Natural killer cell (primary cell): ENCODE measurements around the gene TMEM168. TPM values are rescaled to one million over a fixed set of nuclear protein-coding genes. Genes with fewer than 3 reads are reported as not detected.

Experiments used
- ATAC-seq, 3 donors: fragments of 150-1000 bp in 2 of 3; fragments of 200-7000 bp in 1 of 3; cut with Tn5 transposase; 1 replicate in 1 of 3; 2 replicates in 2 of 3; pipeline ENCODE4 v1.10.0; 2021; ENCODE audit warnings: mild to moderate bottlenecking in 2 of 3, moderate library complexity in 2 of 3
- DNase-seq, 2 donors: peaks; one replicate each; pipeline versions ENCODE4 v3.0.0 to v3.0.0-alpha.2; 2013 to 2021; ENCODE audit warnings: mixed read lengths in 1 of 2
- H3K27ac ChIP-seq: one replicate; pipeline ENCODE4 v1.5.1; 2013; ENCODE audit warnings: mild to moderate bottlenecking, low read length
- H3K27me3 ChIP-seq: one replicate; pipeline ENCODE4 v1.6.1; 2013; ENCODE audit warnings: low read length; ENCODE audit not compliant: control insufficient read depth, insufficient read depth
- H3K36me3 ChIP-seq: one replicate; pipeline ENCODE4 v1.6.1; 2013; ENCODE audit warnings: low read length; ENCODE audit not compliant: control insufficient read depth, insufficient read depth
- H3K4me1 ChIP-seq: one replicate; pipeline ENCODE4 v1.6.1; 2013; ENCODE audit warnings: low read length; ENCODE audit not compliant: control insufficient read depth, insufficient read depth
- H3K4me3 ChIP-seq: one replicate; pipeline ENCODE4 v1.5.1; 2013; ENCODE audit warnings: low read length
- H3K9me3 ChIP-seq: one replicate; pipeline ENCODE4 v1.6.1; 2013; ENCODE audit warnings: low read length; ENCODE audit not compliant: control insufficient read depth, insufficient read depth
- H3K27ac Mint-ChIP-seq, 2 donors: one replicate each; pipeline ENCODE4 v1.8.0; 2022; ENCODE audit warnings: mild to moderate bottlenecking in 2 of 2, mixed read lengths in 2 of 2, moderate library complexity in 1 of 2
- H3K27me3 Mint-ChIP-seq, 2 donors: one replicate each; pipeline ENCODE4 v1.8.0; 2022; ENCODE audit warnings: low read depth in 2 of 2, mixed read lengths in 2 of 2
- H3K36me3 Mint-ChIP-seq: one replicate; pipeline ENCODE4 v1.8.0; 2022; ENCODE audit warnings: mixed read lengths
- H3K4me1 Mint-ChIP-seq, 2 donors: one replicate each; pipeline ENCODE4 v1.8.0; 2022; ENCODE audit warnings: mixed read lengths in 2 of 2
- H3K4me3 Mint-ChIP-seq: one replicate; pipeline ENCODE4 v1.8.0; 2022; ENCODE audit warnings: mild to moderate bottlenecking, moderate library complexity, mixed read lengths
- H3K9me3 Mint-ChIP-seq, 2 donors: one replicate each; pipeline ENCODE4 v1.8.0; 2022; ENCODE audit warnings: mixed read lengths in 2 of 2
- WGBS: methylation state at CpG from one replicate; pipeline ENCODE4 v1.1.7; 2013; ENCODE audit warnings: missing lambda C conversion rate; ENCODE audit not compliant: insufficient coverage; 5-methylcytosine and 5-hydroxymethylcytosine counted together
- intact Hi-C: fragments of 100-400 bp; cut with micrococcal nuclease; formaldehyde crosslinking; loops from one replicate; pipeline ENCODE4 v1.14.2; 2022
- total RNA-seq, 4 donors: library from RNA; stranded (reverse); fragments of 120-200 nt in 1 of 4; gene quantifications; one replicate each; pipeline versions ENCODE4 v1.2.3 to v1.2.4, GENCODE V29; 2013 to 2022
- TF ChIP-seq, protein P1 (sequence below): fragments of 200-600 bp; IDR thresholded peaks from one replicate; pipeline ENCODE4 v1.8.0; 2022; ENCODE audit warnings: antibody characterized with exemption

The TMEM168 gene
- total RNA-seq, 3 donors from 2014 or later (not counting 1 experiment from before 2014, with no cell fraction given), result 18.2 to 21.0 (median 20.0) TPM

GRCh38 chr7:112790586-112791003 is 402 bp upstream of the TMEM168 start:
- H3K27me3 ChIP-seq, result no peaks in the 10 kb centered on the region
- Mint-ChIP-seq H3K4me3 (peak overlapping the region; percentile 96), H3K4me1 (peaks cover 35% of the 10 kb centered on the region in 2 donors), H3K27ac (peak overlapping the region; percentile 89 to 91), H3K36me3 (no peaks in the 10 kb centered on the region), H3K27me3 (no peaks in the 10 kb centered on the region), H3K9me3 (no peaks in the 10 kb centered on the region)
- DNase-seq (no peak), ATAC-seq (peak in 1 of 3 donors; percentile 40)
- H3K4me3 ChIP-seq, result peak overlapping the region; percentile 94
- H3K9me3 ChIP-seq, result no peaks in the 10 kb centered on the region
- TF ChIP-seq, protein P1, sequence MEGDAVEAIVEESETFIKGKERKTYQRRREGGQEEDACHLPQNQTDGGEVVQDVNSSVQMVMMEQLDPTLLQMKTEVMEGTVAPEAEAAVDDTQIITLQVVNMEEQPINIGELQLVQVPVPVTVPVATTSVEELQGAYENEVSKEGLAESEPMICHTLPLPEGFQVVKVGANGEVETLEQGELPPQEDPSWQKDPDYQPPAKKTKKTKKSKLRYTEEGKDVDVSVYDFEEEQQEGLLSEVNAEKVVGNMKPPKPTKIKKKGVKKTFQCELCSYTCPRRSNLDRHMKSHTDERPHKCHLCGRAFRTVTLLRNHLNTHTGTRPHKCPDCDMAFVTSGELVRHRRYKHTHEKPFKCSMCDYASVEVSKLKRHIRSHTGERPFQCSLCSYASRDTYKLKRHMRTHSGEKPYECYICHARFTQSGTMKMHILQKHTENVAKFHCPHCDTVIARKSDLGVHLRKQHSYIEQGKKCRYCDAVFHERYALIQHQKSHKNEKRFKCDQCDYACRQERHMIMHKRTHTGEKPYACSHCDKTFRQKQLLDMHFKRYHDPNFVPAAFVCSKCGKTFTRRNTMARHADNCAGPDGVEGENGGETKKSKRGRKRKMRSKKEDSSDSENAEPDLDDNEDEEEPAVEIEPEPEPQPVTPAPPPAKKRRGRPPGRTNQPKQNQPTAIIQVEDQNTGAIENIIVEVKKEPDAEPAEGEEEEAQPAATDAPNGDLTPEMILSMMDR, result no peak
- 5% methylated on average over 8 of the region's 12 CpGs for WGBS
- peak overlapping the region; percentile 89 for H3K27ac ChIP-seq
- H3K4me1 ChIP-seq, result peaks cover 9% of the 10 kb centered on the region
- H3K36me3 ChIP-seq, result no peaks in the 10 kb centered on the region
- intact Hi-C loops, result loop anchor here (2.0 to 10.0 kb wide), 2 partner anchors 144 to 340 kb away; partner anchors contain the start of gene IFRD1

DNA sequence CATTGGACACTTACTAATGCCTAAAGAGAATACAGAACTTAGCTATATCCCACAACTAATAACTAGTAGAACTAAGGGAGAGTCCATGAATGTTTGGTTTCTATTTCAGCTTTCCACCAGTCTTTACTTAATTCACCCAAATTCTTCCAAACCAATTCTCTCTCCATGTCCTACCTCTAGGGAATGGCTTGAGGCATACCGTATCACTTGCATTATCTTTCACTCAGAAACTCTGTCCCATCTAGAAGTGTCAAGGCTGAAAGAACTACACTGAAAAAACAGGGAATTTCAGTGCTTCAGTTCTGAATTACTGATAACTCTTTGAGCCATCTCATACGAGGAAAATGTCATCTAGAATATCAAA is 758 bp downstream of the TMEM168 start:
- Mint-ChIP-seq H3K4me1 (peaks cover 35 to 36% of the 10 kb centered on the region in 2 donors), H3K27ac (peak overlapping the region; percentile 89 to 91), H3K27me3 (no peaks in the 10 kb centered on the region), H3K36me3 (no peaks in the 10 kb centered on the region), H3K9me3 (no peaks in the 10 kb centered on the region), H3K4me3 (peak overlapping the region; percentile 96)
- H3K27me3 ChIP-seq, result no peaks in the 10 kb centered on the region
- ATAC-seq (no peak), DNase-seq (no peak)
- intact Hi-C loops, result no loop called here
- H3K36me3 ChIP-seq, result peaks cover 3% of the 10 kb centered on the region
- peak overlapping the region; percentile 94 for H3K4me3 ChIP-seq
- no peaks in the 10 kb centered on the region for H3K9me3 ChIP-seq
- H3K27ac ChIP-seq, result peak overlapping the region; percentile 89
- H3K4me1 ChIP-seq, result peaks cover 9% of the 10 kb centered on the region
- WGBS, result 2% methylated on average over 2 of the region's 2 CpGs
- TF ChIP-seq, protein P1, result no peak

DNA sequence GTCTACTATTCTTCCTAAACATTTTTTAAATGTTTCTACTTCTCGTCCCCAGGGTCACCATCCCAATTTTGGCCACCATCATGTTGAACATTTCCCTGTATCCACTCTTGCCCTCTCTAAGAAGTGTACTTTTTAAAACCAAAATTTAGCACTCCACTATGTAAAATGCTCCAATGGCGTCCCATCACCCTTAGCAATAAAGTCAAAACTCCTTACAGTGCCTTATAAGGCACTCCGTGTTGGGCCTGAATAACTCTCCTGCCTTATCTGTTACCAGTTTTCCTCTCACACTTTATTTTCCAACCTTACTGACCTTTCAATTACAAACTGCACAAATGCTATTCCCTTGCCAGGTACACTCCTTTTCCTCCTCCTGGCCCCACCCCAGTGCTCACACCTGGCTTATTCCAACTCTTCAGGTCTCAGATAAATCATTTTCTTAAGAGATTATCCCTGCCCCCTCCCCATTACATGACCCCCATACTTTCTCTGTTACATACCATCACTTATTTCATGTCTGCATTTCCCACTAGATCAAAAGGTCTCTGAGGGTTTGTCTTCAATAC is 1.3 kb downstream of the TMEM168 start:
- Mint-ChIP-seq H3K9me3 (no peaks in the 10 kb centered on the region), H3K27me3 (no peaks in the 10 kb centered on the region), H3K27ac (peak overlapping the region; percentile 89 to 91), H3K36me3 (peaks cover 4% of the 10 kb centered on the region), H3K4me3 (peak overlapping the region; percentile 96), H3K4me1 (peaks cover 35 to 42% of the 10 kb centered on the region in 2 donors)
- Histone ChIP-seq H3K9me3 (no peaks in the 10 kb centered on the region), H3K27me3 (no peaks in the 10 kb centered on the region), H3K4me3 (no peak overlapping the region), H3K36me3 (peaks cover 6% of the 10 kb centered on the region), H3K4me1 (peaks cover 9% of the 10 kb centered on the region), H3K27ac (no peak overlapping the region)
- 96% methylated on average over 3 of the region's 3 CpGs for WGBS
- ATAC-seq, result no peak
- TF ChIP-seq, protein P1, result no peak
- intact Hi-C loops, result no loop called here
- DNase-seq, result no peak

DNA sequence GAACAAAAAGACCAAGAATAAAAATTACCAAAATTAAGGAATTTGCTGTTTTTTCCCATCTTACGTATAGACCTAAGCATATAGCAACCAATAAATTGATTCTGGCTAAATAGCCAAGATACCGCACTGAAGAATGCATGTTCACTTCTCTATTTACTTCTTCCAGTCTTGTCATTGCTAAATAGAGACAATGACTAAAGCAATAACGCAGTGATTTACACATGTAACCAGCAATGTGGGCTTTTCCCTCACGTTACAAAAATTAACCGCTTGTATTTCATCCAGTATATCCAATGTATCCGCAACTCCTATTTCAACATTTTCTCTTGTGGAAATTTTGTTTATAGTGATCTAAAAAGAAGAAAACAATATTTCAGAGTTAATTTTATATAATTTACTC is 5.6 kb downstream of the TMEM168 start:
- Mint-ChIP-seq H3K36me3 (peaks cover 16% of the 10 kb centered on the region), H3K9me3 (no peaks in the 10 kb centered on the region), H3K27ac (no peak overlapping the region), H3K27me3 (no peaks in the 10 kb centered on the region), H3K4me1 (peaks cover 48 to 61% of the 10 kb centered on the region in 2 donors), H3K4me3 (no peak overlapping the region)
- no peaks in the 10 kb centered on the region for H3K27me3 ChIP-seq
- peaks cover 5% of the 10 kb centered on the region for H3K4me1 ChIP-seq
- WGBS, result 97% methylated on average over 5 of the region's 6 CpGs
- DNase-seq, result no peak
- peaks cover 20% of the 10 kb centered on the region for H3K36me3 ChIP-seq
- TF ChIP-seq, protein P1, result no peak
- no peak overlapping the region for H3K27ac ChIP-seq
- no peak overlapping the region for H3K4me3 ChIP-seq
- H3K9me3 ChIP-seq, result no peaks in the 10 kb centered on the region
- ATAC-seq, result no peak
- intact Hi-C loops, result no loop called here
